Measurements from ENCODE around the gene USP47.

DNA sequence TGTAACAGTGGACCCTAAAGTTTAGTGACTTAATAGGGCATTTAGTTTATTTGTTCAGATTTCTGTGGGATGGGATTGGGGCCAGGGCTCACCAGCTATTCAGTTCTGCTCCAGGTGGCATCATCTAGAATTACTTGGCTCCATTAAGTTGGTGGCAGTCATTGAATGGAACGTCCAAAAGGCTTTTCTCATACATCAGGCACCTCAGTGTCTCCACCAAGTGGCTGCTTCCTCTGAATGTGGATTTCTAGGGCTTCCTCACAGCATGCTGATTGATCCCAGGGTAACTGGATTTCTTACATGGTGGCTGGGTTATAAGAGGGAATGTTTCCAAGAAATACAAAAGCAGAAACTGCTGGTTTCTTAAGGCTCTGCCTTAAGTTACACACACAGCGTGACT, 34.7 kb downstream of the USP47 start:
- TF ChIP-seq POLR2A (IDR thresholded peaks at IDR 0.05; ENCODE audit: low read length) (no peak), GATA1 (IDR thresholded peaks at IDR 0.05; ENCODE audit: low read depth, low read length) (no peak)
